ENCODE measurements around the gene LPXN. TPM values are rescaled to one million over a fixed set of nuclear protein-coding genes. Genes with fewer than 3 reads are reported as not detected.

Gene LPXN
- polyA plus RNA-seq, 4 donors, result 7.3 to 8.2 (median 7.7) TPM

GRCh38 chr11:58525037-58525614 lies 50.5 kb downstream of the LPXN start:
- DNase-seq (ENCODE audit: low read depth in 4 of 4, low spot score in 3 of 4), result no peak

- peak; percentile 60 to 67 (median 64) for DNase-seq (ENCODE audit: low read depth in 4 of 4, low spot score in 3 of 4)
Measured at GRCh38 chr11:58524232-58525036, 51.2 kb downstream of the LPXN start.

- peak; percentile 10 to 28 (median 14) for DNase-seq (ENCODE audit: low read depth in 4 of 4, low spot score in 3 of 4)
Measured at GRCh38 chr11:58513747-58514367, 61.8 kb downstream of the LPXN start.

GRCh38 chr11:58511636-58512035 lies 64.0 kb downstream of the LPXN start:
- no peak for DNase-seq (ENCODE audit: low read depth in 4 of 4, low spot score in 3 of 4)

GRCh38 chr11:58509748-58510147 lies 65.9 kb downstream of the LPXN start:
- no peak for DNase-seq (ENCODE audit: low read depth in 4 of 4, low spot score in 3 of 4)

- DNase-seq (ENCODE audit: low read depth in 4 of 4, low spot score in 3 of 4), result no peak
Measured at GRCh38 chr11:58508814-58509213, 66.8 kb downstream of the LPXN start.

- DNase-seq (ENCODE audit: low read depth in 4 of 4, low spot score in 3 of 4), result no peak
Measured at GRCh38 chr11:58508005-58508404, 67.7 kb downstream of the LPXN start, which contains the start of gene OR5B21. TSS of gene OR5B21 (minus strand) at chr11:58508105. CDS start at chr11:58508105, 0 bp downstream.

GRCh38 chr11:58507355-58507754 lies 68.3 kb downstream of the LPXN start:
- DNase-seq (ENCODE audit: low read depth in 4 of 4, low spot score in 3 of 4), result no peak

- DNase-seq (ENCODE audit: low read depth in 4 of 4, low spot score in 3 of 4), result no peak
Measured at GRCh38 chr11:58506935-58507334, 68.7 kb downstream of the LPXN start.

GRCh38 chr11:58505849-58506248 lies 69.8 kb downstream of the LPXN start:
- DNase-seq (ENCODE audit: low read depth in 4 of 4, low spot score in 3 of 4), result no peak

- DNase-seq (ENCODE audit: low read depth in 4 of 4, low spot score in 3 of 4), result no peak
Measured at GRCh38 chr11:58504232-58504631, 71.4 kb downstream of the LPXN start.

GRCh38 chr11:58503361-58503856 lies 72.2 kb downstream of the LPXN start:
- no peak for DNase-seq (ENCODE audit: low read depth in 4 of 4, low spot score in 3 of 4)

- DNase-seq (ENCODE audit: low read depth in 4 of 4, low spot score in 3 of 4), result no peak
Measured at GRCh38 chr11:58502004-58502403, 73.7 kb downstream of the LPXN start.

GRCh38 chr11:58498464-58498863 lies 77.2 kb downstream of the LPXN start:
- DNase-seq (ENCODE audit: low read depth in 4 of 4, low spot score in 3 of 4), result no peak

- no peak for DNase-seq (ENCODE audit: low read depth in 4 of 4, low spot score in 3 of 4)
Measured at GRCh38 chr11:58497951-58498350, 77.7 kb downstream of the LPXN start.

- no peak for DNase-seq (ENCODE audit: low read depth in 4 of 4, low spot score in 3 of 4)
Measured at GRCh38 chr11:58495906-58496305, 79.8 kb downstream of the LPXN start.

- DNase-seq (ENCODE audit: low read depth in 4 of 4, low spot score in 3 of 4), result no peak
Measured at GRCh38 chr11:58494101-58494500, 81.6 kb downstream of the LPXN start.

- DNase-seq (ENCODE audit: low read depth in 4 of 4, low spot score in 3 of 4), result no peak
Measured at GRCh38 chr11:58493676-58494075, 82.0 kb downstream of the LPXN start.

GRCh38 chr11:58490827-58491226 lies 84.8 kb downstream of the LPXN start:
- no peak for DNase-seq (ENCODE audit: low read depth in 4 of 4, low spot score in 3 of 4)

- DNase-seq (ENCODE audit: low read depth in 4 of 4, low spot score in 3 of 4), result no peak
Measured at GRCh38 chr11:58487170-58487569, 88.5 kb downstream of the LPXN start.

- no peak for DNase-seq (ENCODE audit: low read depth in 4 of 4, low spot score in 3 of 4)
Measured at GRCh38 chr11:58485961-58486360, 89.7 kb downstream of the LPXN start.

Data from right renal pelvis (tissue), 4 donors.